K562 (cell line): Measurements from ENCODE around the gene LAP3. TPM values are rescaled to one million over a fixed set of nuclear protein-coding genes. Genes with fewer than 3 reads are reported as not detected.

Experiments used
- ATAC-seq: fragments of 200-7000 bp; cut with Tn5 transposase; 3 replicates; pipeline ENCODE4 v1.9.1; 2020; ENCODE audit warnings: moderate library complexity
- BruUV-seq: library from RNA; stranded (reverse); fragments of 400-500 nt; replicated peaks from 2 replicates; lab custom pipeline; 2021; lab: Mats Ljungman, UMichigan
- CTCF ChIA-PET: fragments of 300-600 bp; formaldehyde crosslinking; extraction: SDS; loops from one replicate; lab custom pipeline; 2021; ENCODE audit warnings: low intra/inter-chr PET ratio; lab: Yijun Ruan, JAX
- POLR2A ChIA-PET: fragments of 300-600, 350-650 bp; sonication (Branson Sonifier 250); formaldehyde crosslinking; extraction: SDS; loops from one replicate; lab custom pipeline; 2021; ENCODE audit warnings: antibody characterized with exemption, inconsistent platforms; lab: Yijun Ruan, JAX
- DNase-seq, 4 experiments: peaks; one replicate each; pipeline versions ENCODE4 v3.0.0 to v3.0.0-alpha.2; 2011 to 2018; ENCODE audit warnings: low spot score in 3 of 4, mixed read lengths in 3 of 4; ENCODE audit errors: extremely low read depth in 1 of 4
- FAIRE-seq: peaks from 2 replicates; lab custom pipeline; 2011; peaks lifted over from hg19 to GRCh38; lab: Jason Lieb, UNC
- H2AFZ ChIP-seq: 2 replicates; pipeline ENCODE4 v1.6.0; 2011; ENCODE audit warnings: low read depth, low read length, control low read depth, inconsistent platforms
- H3K27ac ChIP-seq: fragments of 200-600 bp; 3 replicates; pipeline ENCODE4 v1.8.0; 2011; ENCODE audit warnings: low read depth, mild to moderate bottlenecking, control low read depth, inconsistent platforms, low read length, moderate library complexity, mixed read lengths; ENCODE audit errors: extremely low read depth
- H3K27me3 ChIP-seq, 2 experiments: fragments of 300-600 bp in 1 of 2; 2 replicates in 1 of 2; 3 replicates in 1 of 2; pipeline versions ENCODE4 v1.6.0 to v1.8.0; 2011; ENCODE audit warnings: inconsistent platforms in 2 of 2, low read length in 2 of 2, mild to moderate bottlenecking in 1 of 2, mixed read lengths in 1 of 2, moderate library complexity in 1 of 2; ENCODE audit not compliant: control insufficient read depth in 2 of 2, insufficient read depth in 2 of 2
- H3K36me3 ChIP-seq: fragments of 300-600 bp; 3 replicates; pipeline ENCODE4 v1.8.0; 2011; ENCODE audit warnings: mild to moderate bottlenecking, low read length, inconsistent platforms; ENCODE audit not compliant: control insufficient read depth, insufficient read depth
- H3K4me1 ChIP-seq, 2 experiments: fragments of 200-600 bp in 1 of 2; replicated peaks in 1 of 2; 2 replicates in 1 of 2; 3 replicates in 1 of 2; pipeline versions ENCODE4 v1.5.1 to v1.8.0; 2011; ENCODE audit warnings: inconsistent platforms in 2 of 2, low read length in 2 of 2, mild to moderate bottlenecking in 1 of 2, mixed read lengths in 1 of 2, moderate library complexity in 1 of 2; ENCODE audit not compliant: control insufficient read depth in 2 of 2, insufficient read depth in 2 of 2
- H3K4me2 ChIP-seq: 2 replicates; pipeline ENCODE4 v1.6.1; 2011; ENCODE audit warnings: low read length, control low read depth, inconsistent platforms, mixed read lengths; ENCODE audit not compliant: insufficient read depth
- H3K4me3 ChIP-seq: fragments of 200-600 bp; sonication (generic), shearing (Covaris generic); 2 replicates; pipeline ENCODE4 v1.5.1; 2016; ENCODE audit warnings: control low read depth, inconsistent platforms
- H3K79me2 ChIP-seq: fragments of 200-600 bp; 3 replicates; pipeline ENCODE4 v1.8.0; 2011; ENCODE audit warnings: low read length, inconsistent platforms; ENCODE audit not compliant: control insufficient read depth, insufficient read depth
- H3K9ac ChIP-seq, 2 experiments: 2 replicates each; pipeline versions ENCODE4 v1.6.0 to v1.6.1; 2011; ENCODE audit warnings: low read depth in 2 of 2, low read length in 2 of 2, control low read depth in 1 of 2, inconsistent platforms in 1 of 2, mild to moderate bottlenecking in 1 of 2, mixed read lengths in 1 of 2; ENCODE audit not compliant: insufficient read depth in 1 of 2
- H3K9me1 ChIP-seq: one replicate; pipeline ENCODE4 v1.6.0; 2011; ENCODE audit warnings: inconsistent platforms, mild to moderate bottlenecking, low read length, moderate library complexity; ENCODE audit not compliant: control insufficient read depth, insufficient read depth
- H3K9me3 ChIP-seq: replicated peaks from 2 replicates; pipeline ENCODE4 v1.5.1; 2011; ENCODE audit warnings: low read depth, low read length, inconsistent platforms; ENCODE audit not compliant: control insufficient read depth, insufficient read depth
- H4K20me1 ChIP-seq: replicated peaks from 2 replicates; pipeline ENCODE4 v1.6.1; 2011; ENCODE audit warnings: low read length, inconsistent platforms, mixed read lengths; ENCODE audit not compliant: control insufficient read depth, insufficient read depth
- L3MBTL2 ChIP-seq: fragments of 450-650 bp; IDR thresholded peaks from 2 replicates; pipeline ENCODE4 v1.6.1; 2016; ENCODE audit warnings: mild to moderate bottlenecking, moderate library complexity
- TARDBP ChIP-seq: fragments of 450-650 bp; IDR thresholded peaks from 2 replicates; pipeline ENCODE4 v1.6.1; 2016
- WGBS: fragments of 100-300 bp; shearing (Covaris generic); methylation state at CpG from one replicate; pipeline ENCODE4 v1.1.6; 2016; ENCODE audit warnings: low coverage, mixed read lengths; ENCODE audit not compliant: insufficient coverage; ENCODE audit errors: missing lambda C conversion rate; 5-methylcytosine and 5-hydroxymethylcytosine counted together
- in situ Hi-C: fragments of 300-500 bp; cut with MboI; formaldehyde crosslinking; loops from 4 replicates; pipeline ENCODE4 v1.15.0; 2018; ENCODE audit warnings: inconsistent platforms, mixed read lengths
- intact Hi-C: fragments of 100-400 bp; cut with micrococcal nuclease; formaldehyde crosslinking; loops from 2 replicates; pipeline ENCODE4 v1.14.2; 2022
- polyA plus RNA-seq, 8 experiments: library from polyadenylated mRNA; depleted of rRNA in 4 of 8; stranded (reverse) in 5 of 8; unstranded in 3 of 8; fragments of >200 nt; fragmentation: Nextera tagmentation in 2 of 8; fragmentation: Illumina TruSeq in 1 of 8; extraction: Ambion mirVana in 2 of 8; extraction: Trizol in 1 of 8; gene quantifications; 2 replicates each; pipeline versions ENCODE4 v1.2.1 to v1.2.3, GENCODE V29; 2011 to 2014; ENCODE audit warnings: inconsistent platforms in 1 of 8, missing spikeins in 1 of 8
- total RNA-seq, 7 experiments: library from RNA; depleted of rRNA in 6 of 7; stranded (reverse); fragments of >200 nt in 6 of 7; fragmentation: Illumina TruSeq in 2 of 7; extraction: Trizol in 2 of 7; gene quantifications; 2 replicates each; pipeline versions ENCODE4 v1.2.1 to v1.2.3, GENCODE V29; 2011 to 2021; ENCODE audit warnings: low replicate concordance in 1 of 7
- TF ChIP-seq, protein P1 (sequence below), 2 experiments: IDR thresholded peaks; 2 replicates each; pipeline ENCODE4 v1.6.1; 2011; ENCODE audit warnings: borderline replicate concordance in 1 of 2, control low read depth in 1 of 2, low read depth in 1 of 2, low read length in 1 of 2, mild to moderate bottlenecking in 1 of 2, mixed read lengths in 1 of 2, moderate library complexity in 1 of 2; ENCODE audit not compliant: insufficient read depth in 1 of 2, insufficient read length in 1 of 2, poor library complexity in 1 of 2, severe bottlenecking in 1 of 2; ENCODE audit errors: extremely low read depth in 1 of 2
- TF ChIP-seq, protein P2 (sequence below): fragments of 450-650 bp; IDR thresholded peaks from 2 replicates; pipeline ENCODE4 v1.6.1; 2016; ENCODE audit warnings: mild to moderate bottlenecking, moderate library complexity

Gene LAP3
- total and polyA plus RNA-seq, 9 of the 15 experiments (the other 6 are each of a cell fraction or from before 2014, with no cell fraction given): 82.3 to 170 (median 107) TPM

DNA sequence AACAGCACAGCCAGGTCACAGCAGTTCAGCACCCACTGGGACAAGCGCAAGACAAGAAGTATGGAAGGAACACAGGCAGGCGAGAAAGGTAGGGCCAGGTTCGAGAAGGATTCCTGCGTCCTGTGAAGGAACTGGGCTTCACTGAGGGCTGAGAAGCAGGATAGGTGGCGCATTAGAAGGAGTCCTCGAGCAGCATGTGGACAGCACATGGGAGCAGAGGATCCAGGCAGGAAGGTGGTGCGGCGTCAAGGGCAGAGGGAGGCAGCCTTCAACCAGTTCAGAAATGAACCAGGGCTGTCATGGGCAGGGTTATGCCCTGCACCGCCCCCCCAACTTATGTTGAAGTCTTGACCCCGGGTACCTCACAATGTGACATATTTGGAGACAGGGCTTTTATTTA is 30.8 kb upstream of the LAP3 start:
- H3K79me2 ChIP-seq: no peaks in the 10 kb centered on the region
- H3K27me3 ChIP-seq: no peaks in the 10 kb centered on the region; a peak in 1 of 5 replicates
- FAIRE-seq (no peak), DNase-seq (no peak), ATAC-seq (no peak)
- CTCF ChIA-PET: interaction anchor here (0.6 kb wide), 1 partner anchor 9 kb away, joined by 4 read pairs; no protein-coding TSS in a partner anchor
- peaks cover 0 to 5% of the 10 kb centered on the region in 2 experiments; a peak in 4 of 5 replicates for H3K4me1 ChIP-seq
- BruUV-seq: no TSS peak
- H3K9me3 ChIP-seq: no peaks in the 10 kb centered on the region; the same call in 1 of the 2 replicates
- TF ChIP-seq, protein P1, sequence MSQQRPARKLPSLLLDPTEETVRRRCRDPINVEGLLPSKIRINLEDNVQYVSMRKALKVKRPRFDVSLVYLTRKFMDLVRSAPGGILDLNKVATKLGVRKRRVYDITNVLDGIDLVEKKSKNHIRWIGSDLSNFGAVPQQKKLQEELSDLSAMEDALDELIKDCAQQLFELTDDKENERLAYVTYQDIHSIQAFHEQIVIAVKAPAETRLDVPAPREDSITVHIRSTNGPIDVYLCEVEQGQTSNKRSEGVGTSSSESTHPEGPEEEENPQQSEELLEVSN (IDR thresholded peaks at IDR 0.05; ENCODE audit: borderline replicate concordance in 1 of 2, extremely low read depth in 1 of 2, insufficient read depth in 1 of 2, insufficient read length in 1 of 2, low read depth in 1 of 2, low read length in 1 of 2, poor library complexity in 1 of 2, severe bottlenecking in 1 of 2): peak in 1 of 2 experiments; percentile 66
- TF ChIP-seq L3MBTL2 (peak; percentile 32; the same call in 1 of the 2 replicates), TARDBP (no peak)
- TF ChIP-seq, protein P2, sequence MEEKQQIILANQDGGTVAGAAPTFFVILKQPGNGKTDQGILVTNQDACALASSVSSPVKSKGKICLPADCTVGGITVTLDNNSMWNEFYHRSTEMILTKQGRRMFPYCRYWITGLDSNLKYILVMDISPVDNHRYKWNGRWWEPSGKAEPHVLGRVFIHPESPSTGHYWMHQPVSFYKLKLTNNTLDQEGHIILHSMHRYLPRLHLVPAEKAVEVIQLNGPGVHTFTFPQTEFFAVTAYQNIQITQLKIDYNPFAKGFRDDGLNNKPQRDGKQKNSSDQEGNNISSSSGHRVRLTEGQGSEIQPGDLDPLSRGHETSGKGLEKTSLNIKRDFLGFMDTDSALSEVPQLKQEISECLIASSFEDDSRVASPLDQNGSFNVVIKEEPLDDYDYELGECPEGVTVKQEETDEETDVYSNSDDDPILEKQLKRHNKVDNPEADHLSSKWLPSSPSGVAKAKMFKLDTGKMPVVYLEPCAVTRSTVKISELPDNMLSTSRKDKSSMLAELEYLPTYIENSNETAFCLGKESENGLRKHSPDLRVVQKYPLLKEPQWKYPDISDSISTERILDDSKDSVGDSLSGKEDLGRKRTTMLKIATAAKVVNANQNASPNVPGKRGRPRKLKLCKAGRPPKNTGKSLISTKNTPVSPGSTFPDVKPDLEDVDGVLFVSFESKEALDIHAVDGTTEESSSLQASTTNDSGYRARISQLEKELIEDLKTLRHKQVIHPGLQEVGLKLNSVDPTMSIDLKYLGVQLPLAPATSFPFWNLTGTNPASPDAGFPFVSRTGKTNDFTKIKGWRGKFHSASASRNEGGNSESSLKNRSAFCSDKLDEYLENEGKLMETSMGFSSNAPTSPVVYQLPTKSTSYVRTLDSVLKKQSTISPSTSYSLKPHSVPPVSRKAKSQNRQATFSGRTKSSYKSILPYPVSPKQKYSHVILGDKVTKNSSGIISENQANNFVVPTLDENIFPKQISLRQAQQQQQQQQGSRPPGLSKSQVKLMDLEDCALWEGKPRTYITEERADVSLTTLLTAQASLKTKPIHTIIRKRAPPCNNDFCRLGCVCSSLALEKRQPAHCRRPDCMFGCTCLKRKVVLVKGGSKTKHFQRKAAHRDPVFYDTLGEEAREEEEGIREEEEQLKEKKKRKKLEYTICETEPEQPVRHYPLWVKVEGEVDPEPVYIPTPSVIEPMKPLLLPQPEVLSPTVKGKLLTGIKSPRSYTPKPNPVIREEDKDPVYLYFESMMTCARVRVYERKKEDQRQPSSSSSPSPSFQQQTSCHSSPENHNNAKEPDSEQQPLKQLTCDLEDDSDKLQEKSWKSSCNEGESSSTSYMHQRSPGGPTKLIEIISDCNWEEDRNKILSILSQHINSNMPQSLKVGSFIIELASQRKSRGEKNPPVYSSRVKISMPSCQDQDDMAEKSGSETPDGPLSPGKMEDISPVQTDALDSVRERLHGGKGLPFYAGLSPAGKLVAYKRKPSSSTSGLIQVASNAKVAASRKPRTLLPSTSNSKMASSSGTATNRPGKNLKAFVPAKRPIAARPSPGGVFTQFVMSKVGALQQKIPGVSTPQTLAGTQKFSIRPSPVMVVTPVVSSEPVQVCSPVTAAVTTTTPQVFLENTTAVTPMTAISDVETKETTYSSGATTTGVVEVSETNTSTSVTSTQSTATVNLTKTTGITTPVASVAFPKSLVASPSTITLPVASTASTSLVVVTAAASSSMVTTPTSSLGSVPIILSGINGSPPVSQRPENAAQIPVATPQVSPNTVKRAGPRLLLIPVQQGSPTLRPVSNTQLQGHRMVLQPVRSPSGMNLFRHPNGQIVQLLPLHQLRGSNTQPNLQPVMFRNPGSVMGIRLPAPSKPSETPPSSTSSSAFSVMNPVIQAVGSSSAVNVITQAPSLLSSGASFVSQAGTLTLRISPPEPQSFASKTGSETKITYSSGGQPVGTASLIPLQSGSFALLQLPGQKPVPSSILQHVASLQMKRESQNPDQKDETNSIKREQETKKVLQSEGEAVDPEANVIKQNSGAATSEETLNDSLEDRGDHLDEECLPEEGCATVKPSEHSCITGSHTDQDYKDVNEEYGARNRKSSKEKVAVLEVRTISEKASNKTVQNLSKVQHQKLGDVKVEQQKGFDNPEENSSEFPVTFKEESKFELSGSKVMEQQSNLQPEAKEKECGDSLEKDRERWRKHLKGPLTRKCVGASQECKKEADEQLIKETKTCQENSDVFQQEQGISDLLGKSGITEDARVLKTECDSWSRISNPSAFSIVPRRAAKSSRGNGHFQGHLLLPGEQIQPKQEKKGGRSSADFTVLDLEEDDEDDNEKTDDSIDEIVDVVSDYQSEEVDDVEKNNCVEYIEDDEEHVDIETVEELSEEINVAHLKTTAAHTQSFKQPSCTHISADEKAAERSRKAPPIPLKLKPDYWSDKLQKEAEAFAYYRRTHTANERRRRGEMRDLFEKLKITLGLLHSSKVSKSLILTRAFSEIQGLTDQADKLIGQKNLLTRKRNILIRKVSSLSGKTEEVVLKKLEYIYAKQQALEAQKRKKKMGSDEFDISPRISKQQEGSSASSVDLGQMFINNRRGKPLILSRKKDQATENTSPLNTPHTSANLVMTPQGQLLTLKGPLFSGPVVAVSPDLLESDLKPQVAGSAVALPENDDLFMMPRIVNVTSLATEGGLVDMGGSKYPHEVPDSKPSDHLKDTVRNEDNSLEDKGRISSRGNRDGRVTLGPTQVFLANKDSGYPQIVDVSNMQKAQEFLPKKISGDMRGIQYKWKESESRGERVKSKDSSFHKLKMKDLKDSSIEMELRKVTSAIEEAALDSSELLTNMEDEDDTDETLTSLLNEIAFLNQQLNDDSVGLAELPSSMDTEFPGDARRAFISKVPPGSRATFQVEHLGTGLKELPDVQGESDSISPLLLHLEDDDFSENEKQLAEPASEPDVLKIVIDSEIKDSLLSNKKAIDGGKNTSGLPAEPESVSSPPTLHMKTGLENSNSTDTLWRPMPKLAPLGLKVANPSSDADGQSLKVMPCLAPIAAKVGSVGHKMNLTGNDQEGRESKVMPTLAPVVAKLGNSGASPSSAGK: peak; percentile 71
- no peak overlapping the region for H3K4me3 ChIP-seq
- intact Hi-C loops: loop anchor here (10.0 kb wide), 1 partner anchor 479 kb away; the partner anchor contains the start of gene LCORL
- H3K9me1 ChIP-seq: no peaks in the 10 kb centered on the region
- in situ Hi-C loops: loop anchor here (10.0 to 25.0 kb wide), 2 partner anchors 249 to 1041 kb away; no protein-coding TSS in a partner anchor
- no peak overlapping the region for H3K27ac ChIP-seq
- H3K9ac ChIP-seq: no peak overlapping the region; a peak in 1 of 4 replicates
- H2AFZ ChIP-seq: peak overlapping the region; percentile 75
- H4K20me1 ChIP-seq: no peaks in the 10 kb centered on the region
- 51% methylated on average over 10 of the region's 10 CpGs for WGBS
- no peaks in the 10 kb centered on the region for H3K36me3 ChIP-seq
- no peak overlapping the region for H3K4me2 ChIP-seq
- POLR2A ChIA-PET: interaction anchor here (0.6 kb wide), 1 partner anchor 58 kb away, joined by 3 read pairs; no protein-coding TSS in a partner anchor
